BE2C (cell line): ENCODE results near the gene LILRA6.
A peak's percentile ranks its signal among the peaks of the same experiment; 100 is the strongest.
"Not testable (repeated sequence)": the region's sequence is repeated elsewhere in the genome, so short reads cannot be mapped to it uniquely, and the experiment has no call there.

Experiments used
- DNase-seq: peaks from one replicate; pipeline ENCODE4 v3.0.0-alpha.2; 2020
- H3K27me3 ChIP-seq: fragments of 250-450 bp; sonication (Bioruptor Pico); 2 replicates; pipeline ENCODE4 v1.5.1; 2020; ENCODE audit warnings: mild to moderate bottlenecking
- H3K36me3 ChIP-seq: fragments of 250-450 bp; sonication (Bioruptor Pico); 2 replicates; pipeline ENCODE4 v1.5.1; 2020; ENCODE audit warnings: mild to moderate bottlenecking
- H3K4me1 ChIP-seq: fragments of 250-450 bp; sonication (Bioruptor Pico); 2 replicates; pipeline ENCODE4 v1.5.1; 2020
- H3K4me3 ChIP-seq: 2 replicates; pipeline ENCODE4 v1.5.1; 2011; ENCODE audit warnings: low read depth, low read length
- H3K9me3 ChIP-seq: fragments of 250-450 bp; sonication (Bioruptor Pico); 2 replicates; pipeline ENCODE4 v1.5.1; 2020
- TF ChIP-seq, protein P1 (sequence below): IDR thresholded peaks from 2 replicates; pipeline ENCODE4 v1.5.1; 2012; ENCODE audit warnings: mild to moderate bottlenecking, low read depth, low read length

Gene LILRA6

DNA sequence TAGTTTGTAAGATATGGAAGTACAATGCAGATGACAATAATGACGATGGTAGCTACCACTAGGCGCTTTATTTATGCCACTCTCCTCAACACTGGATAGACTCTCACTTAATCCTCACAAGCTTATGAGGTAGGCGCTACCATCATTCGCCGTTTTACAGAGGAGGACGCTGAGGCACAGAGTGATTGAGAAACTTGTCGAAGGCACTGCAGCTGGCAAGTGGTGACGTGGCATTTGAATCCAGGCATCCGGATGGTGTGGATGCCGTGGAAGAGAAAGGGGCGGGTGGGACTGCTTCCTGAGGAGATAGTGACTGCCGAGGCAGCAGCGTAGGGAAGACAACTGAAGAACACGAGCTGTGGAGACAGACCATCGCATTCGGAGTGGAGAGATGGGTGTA is 43.2 kb downstream of the LILRA6 start:
- Histone ChIP-seq H3K27me3 (no peaks in the 10 kb centered on the region), H3K4me3 (no peak overlapping the region), H3K4me1 (peaks cover 10% of the 10 kb centered on the region), H3K9me3 (no peaks in the 10 kb centered on the region), H3K36me3 (peaks cover 36% of the 10 kb centered on the region)
- TF ChIP-seq, protein P1, sequence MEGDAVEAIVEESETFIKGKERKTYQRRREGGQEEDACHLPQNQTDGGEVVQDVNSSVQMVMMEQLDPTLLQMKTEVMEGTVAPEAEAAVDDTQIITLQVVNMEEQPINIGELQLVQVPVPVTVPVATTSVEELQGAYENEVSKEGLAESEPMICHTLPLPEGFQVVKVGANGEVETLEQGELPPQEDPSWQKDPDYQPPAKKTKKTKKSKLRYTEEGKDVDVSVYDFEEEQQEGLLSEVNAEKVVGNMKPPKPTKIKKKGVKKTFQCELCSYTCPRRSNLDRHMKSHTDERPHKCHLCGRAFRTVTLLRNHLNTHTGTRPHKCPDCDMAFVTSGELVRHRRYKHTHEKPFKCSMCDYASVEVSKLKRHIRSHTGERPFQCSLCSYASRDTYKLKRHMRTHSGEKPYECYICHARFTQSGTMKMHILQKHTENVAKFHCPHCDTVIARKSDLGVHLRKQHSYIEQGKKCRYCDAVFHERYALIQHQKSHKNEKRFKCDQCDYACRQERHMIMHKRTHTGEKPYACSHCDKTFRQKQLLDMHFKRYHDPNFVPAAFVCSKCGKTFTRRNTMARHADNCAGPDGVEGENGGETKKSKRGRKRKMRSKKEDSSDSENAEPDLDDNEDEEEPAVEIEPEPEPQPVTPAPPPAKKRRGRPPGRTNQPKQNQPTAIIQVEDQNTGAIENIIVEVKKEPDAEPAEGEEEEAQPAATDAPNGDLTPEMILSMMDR = no peak
- DNase-seq = no peak

DNA sequence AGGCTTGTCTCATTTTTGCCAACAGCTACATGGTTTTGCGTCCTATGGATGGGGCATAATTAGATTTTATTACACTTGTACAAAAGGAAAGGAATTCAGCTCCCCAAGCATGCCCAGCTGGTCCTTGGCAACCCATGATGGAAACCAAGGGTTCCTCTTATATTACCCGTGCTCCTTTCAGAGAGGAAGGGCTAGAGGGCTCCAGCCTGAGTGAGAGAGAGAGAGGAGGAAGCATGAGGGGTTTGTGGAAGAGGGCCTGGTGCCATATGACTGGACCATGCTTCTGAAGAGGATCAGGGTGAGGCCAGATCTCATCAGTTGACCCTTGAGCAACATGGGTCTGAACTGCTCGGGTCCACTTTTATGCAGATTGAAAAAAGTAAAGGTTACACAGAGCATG is 45.5 kb downstream of the LILRA6 start:
- no peak for DNase-seq
- peaks cover 13% of the 10 kb centered on the region for H3K36me3 ChIP-seq
- TF ChIP-seq, protein P1 = no peak

DNA sequence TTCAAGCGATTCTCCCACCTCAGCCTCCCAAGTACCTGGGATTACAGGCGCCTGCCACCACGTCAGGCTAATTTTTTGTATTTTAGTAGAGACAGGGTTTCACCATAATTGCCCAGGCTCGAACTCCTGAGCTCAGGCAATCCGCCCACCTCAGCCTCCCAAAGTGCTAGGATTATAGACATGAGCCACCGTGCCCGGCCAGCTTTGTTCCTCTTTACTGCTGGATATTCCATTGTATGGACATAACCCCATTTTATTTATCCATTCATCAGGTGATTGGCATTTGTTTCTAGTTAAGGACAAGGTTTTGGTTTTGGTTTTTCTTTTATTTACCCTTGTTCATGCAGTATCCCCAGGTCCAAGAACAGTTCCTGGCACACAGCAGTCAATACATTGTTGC is 46.1 kb downstream of the LILRA6 start:
- H3K36me3 ChIP-seq = peaks cover 7% of the 10 kb centered on the region

More for the DNA sequence above, 45.5 kb downstream of the LILRA6 start:
- no peaks in the 10 kb centered on the region for H3K9me3 ChIP-seq
- no peaks in the 10 kb centered on the region for H3K27me3 ChIP-seq
- peaks cover 2% of the 10 kb centered on the region; the same call in 1 of the 2 replicates for H3K4me1 ChIP-seq
- H3K4me3 ChIP-seq = no peak overlapping the region

DNA sequence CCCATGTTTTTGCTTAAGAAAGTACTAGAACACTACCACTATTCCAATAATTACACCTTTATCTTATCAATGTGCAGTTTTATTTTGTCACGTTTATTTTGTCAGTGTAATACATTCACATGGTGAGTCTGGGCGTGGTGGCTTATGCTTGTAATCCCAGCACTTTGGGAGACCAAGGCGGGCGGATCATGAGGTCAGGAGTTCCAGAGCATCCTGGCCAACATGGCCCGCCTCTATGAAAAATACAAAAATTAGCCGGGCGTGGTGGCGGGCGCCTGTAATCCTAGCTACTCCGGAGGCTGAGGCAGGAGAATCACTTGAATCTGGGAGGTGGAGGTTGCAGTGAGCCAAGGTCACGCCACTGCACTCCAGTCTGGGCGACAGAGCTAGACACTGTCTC is 48.1 kb downstream of the LILRA6 start:
- H3K36me3 ChIP-seq, H3K9me3 ChIP-seq, H3K27me3 ChIP-seq, H3K4me3 ChIP-seq, DNase-seq, H3K4me1 ChIP-seq: not testable (repeated sequence)

More for the DNA sequence above, 46.1 kb downstream of the LILRA6 start:
- H3K4me3 ChIP-seq = no peak overlapping the region
- no peaks in the 10 kb centered on the region for H3K4me1 ChIP-seq
- DNase-seq = no peak
- no peaks in the 10 kb centered on the region for H3K27me3 ChIP-seq
- TF ChIP-seq, protein P1 = no peak
- H3K9me3 ChIP-seq = no peaks in the 10 kb centered on the region

DNA sequence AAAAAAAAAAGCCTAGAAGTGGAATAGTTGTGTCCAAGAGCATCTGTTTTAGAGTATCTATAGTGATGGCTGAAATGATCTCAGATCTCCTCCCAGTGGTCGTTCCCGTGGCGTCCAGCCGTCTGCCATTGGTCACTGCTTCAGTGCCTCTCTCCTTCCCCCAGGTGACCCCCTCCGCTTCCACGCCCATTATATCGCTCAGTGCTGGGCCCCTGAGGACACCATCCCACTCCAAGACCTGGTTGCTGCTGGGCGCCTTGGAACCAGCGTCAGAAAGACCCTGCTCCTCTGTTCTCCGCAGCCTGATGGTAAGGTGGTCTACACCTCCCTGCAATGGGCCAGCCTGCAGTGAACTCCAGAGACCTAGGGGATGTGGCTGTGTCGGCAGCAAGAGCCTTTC is 49.6 kb downstream of the LILRA6 start:
- no peak for DNase-seq
- Histone ChIP-seq H3K27me3 (no peaks in the 10 kb centered on the region), H3K4me1 (no peaks in the 10 kb centered on the region), H3K9me3 (no peaks in the 10 kb centered on the region), H3K4me3 (no peak overlapping the region), H3K36me3 (no peaks in the 10 kb centered on the region)
- TF ChIP-seq, protein P1 = no peak

DNA sequence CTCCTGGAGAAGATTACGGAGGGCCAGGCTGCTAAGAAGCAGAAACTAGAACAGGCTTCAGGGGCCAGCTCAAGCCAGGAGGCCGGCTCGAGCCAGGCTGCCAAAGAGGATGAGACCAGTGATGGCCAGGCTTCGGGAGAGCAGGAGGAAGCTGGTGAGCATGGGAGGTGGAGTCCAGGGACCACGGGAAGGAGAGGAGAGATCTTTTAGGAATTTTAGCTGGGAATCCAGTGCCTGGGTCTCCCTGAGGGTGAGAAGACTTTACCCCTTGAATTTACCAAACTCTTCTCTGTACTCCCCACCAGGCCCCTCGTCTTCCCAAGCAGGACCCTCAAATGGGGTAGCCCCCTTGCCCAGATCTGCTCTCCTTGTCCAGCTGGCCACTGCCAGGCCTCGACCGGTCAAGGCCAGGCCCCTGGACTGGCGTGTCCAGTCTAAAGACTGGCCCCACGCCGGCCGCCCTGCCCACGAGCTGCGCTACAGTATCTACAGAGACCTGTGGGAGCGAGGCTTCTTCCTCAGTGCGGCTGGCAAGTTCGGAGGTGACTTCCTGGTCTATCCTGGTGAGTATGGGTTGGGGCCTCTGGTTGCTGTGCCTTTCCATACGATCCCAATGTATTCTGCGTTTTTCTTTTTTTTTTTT is 50.7 kb downstream of the LILRA6 start:
- Histone ChIP-seq H3K4me1 (no peaks in the 10 kb centered on the region), H3K9me3 (no peaks in the 10 kb centered on the region), H3K27me3 (no peaks in the 10 kb centered on the region), H3K4me3 (peak overlapping the region; percentile 78), H3K36me3 (no peaks in the 10 kb centered on the region)
- no peak for DNase-seq
- TF ChIP-seq, protein P1 = no peak
